A673 (cell line): ENCODE measurements around the gene DNAJB14.

Experiments used
- EZH2 ChIP-seq: fragments of 200-600 bp; sonication (generic); IDR thresholded peaks from 2 replicates; pipeline ENCODE4 v1.6.1; 2017; ENCODE audit warnings: borderline replicate concordance, low read depth, mild to moderate bottlenecking, mixed read lengths, antibody characterized with exemption, low read length; ENCODE audit not compliant: poor library complexity, severe bottlenecking
- TF ChIP-seq, protein P1 (sequence below): fragments of 300-800, 200-600 bp; sonication (generic); conservative IDR thresholded peaks from 2 replicates; pipeline ENCODE4 v1.5.1; 2017; ENCODE audit warnings: low read depth, mild to moderate bottlenecking, antibody characterized with exemption, low read length, moderate library complexity, mixed read lengths

DNA sequence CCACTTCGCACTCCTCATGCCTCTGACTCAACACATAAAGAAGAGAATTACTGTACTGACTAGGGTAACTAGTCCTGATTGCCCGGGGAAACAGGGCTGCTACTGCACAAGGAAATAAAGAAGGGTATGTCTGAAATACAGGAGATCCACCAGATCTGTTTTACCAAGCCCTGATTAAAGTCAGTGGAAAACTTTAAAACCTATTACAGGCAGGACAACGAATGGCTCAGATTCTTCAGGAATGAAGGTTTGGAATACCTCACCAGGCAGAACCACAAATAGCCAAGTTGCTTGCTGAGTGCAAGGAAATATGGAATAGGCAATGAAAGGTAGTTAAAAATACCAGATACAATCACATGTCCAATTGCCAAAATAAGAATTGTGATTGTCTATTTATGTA is 69.5 kb downstream of the DNAJB14 start:
- TF ChIP-seq, protein P1, sequence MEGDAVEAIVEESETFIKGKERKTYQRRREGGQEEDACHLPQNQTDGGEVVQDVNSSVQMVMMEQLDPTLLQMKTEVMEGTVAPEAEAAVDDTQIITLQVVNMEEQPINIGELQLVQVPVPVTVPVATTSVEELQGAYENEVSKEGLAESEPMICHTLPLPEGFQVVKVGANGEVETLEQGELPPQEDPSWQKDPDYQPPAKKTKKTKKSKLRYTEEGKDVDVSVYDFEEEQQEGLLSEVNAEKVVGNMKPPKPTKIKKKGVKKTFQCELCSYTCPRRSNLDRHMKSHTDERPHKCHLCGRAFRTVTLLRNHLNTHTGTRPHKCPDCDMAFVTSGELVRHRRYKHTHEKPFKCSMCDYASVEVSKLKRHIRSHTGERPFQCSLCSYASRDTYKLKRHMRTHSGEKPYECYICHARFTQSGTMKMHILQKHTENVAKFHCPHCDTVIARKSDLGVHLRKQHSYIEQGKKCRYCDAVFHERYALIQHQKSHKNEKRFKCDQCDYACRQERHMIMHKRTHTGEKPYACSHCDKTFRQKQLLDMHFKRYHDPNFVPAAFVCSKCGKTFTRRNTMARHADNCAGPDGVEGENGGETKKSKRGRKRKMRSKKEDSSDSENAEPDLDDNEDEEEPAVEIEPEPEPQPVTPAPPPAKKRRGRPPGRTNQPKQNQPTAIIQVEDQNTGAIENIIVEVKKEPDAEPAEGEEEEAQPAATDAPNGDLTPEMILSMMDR, result no peak
- no peak for TF ChIP-seq EZH2
